GM21723 (cell line): ENCODE data around the gene HIVEP1.

Source experiments
- ATAC-seq: cut with Tn5 transposase; IDR thresholded peaks from one replicate; pipeline ENCODE4 v1.9.1; 2021; ENCODE audit warnings: mild to moderate bottlenecking, moderate library complexity; ENCODE audit not compliant: unreplicated experiment

HIVEP1 gene

DNA sequence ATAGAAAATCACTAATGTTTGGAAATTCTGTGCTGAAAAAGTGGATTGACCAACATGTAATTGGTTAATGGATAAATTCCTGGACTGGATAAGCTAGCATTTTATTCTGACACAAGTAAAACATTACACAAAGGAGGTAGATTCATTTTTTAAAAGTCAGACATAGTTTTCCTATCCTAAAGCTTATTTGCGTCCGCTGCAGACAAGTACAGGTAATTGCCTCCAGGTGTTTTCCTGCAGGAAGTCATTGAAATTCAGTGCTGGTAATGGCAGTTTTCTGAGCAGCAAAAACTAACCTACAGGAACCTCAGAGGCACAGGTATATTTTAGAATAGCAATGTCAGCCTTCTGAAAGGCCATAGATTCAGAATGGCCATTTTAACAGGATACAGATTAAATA, 20.0 kb upstream of the HIVEP1 start:
- no peak for ATAC-seq

DNA sequence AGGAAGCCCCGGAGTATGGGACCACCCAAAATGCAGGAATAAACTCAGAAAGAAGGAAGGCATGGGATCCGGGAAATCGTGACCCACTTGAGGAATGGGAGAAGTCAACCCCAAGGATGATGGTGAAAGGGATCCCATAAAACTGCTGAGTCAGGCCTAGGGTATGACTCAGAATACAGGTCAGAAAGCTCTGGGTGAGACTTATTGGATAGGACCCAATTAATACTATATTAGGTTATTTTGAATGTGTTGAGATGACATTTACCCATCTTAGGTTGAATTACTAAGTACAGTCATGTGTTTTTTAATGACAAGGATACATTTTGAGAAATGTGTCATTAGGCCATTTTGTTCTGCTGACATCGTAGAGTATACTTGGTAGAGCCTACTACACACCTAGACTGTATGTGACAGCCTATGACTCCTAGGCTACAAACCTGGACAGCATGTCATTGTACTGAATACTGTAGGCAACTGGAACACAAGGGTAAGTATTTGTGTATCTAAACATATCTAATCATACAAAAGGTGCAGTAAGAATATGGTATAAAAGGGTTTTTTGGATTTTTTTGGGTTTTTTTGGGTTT, 17.1 kb upstream of the HIVEP1 start:
- no peak for ATAC-seq

DNA sequence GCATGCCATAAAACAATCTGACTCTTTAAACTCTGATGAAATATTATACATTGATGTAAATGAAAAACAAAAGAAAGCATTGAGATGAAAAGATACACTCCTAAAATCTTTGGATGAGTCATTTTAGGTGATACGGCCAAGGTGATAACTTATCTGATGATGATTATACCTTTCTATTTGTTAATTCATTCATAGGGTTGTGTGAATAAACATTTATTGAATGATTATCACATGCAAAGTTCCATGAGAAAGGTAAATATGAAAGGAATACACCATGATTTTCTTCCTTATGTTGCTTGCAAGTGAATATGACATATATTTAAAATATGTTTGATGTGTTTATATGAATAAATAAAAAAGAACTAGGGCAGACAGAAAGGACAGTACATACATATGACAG, 15.4 kb upstream of the HIVEP1 start:
- ATAC-seq, result no peak

DNA sequence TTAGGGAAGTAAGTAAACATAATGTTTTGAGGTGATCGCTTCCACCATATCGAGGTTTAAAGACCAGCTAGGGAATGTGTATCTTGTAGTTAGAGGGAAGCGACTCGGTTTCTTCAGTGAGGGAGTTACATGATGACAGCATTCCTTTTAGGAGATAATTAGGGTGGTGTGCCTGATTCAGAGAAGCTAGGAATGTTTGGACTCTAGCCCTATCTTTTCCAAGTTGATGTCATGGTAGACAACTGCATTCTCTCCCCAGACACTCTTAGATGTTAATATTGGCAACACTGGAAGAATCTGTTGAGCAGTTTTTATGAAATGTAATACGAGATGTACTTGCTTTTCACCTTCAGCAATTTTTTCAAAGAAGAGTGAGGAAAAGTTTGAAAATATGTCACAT, 12.9 kb upstream of the HIVEP1 start:
- no peak for ATAC-seq

DNA sequence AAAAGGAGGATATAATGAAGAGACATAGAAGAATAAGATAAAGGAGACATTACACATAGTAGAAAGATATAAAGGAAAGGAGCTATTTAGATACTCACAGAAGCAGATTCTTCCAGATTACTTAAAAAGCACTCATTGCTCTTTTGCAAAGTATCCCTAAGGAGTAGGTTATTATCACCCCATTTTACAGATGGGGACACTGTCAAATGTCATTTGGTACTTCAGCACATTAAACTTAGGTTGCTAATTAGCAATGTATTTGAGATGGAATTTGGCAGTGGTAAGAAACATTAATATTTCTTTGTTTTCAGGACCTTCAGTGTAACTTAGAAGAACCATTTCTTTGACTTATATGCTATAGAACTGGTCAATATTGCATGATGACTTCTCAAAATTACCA, 11.9 kb upstream of the HIVEP1 start:
- no peak for ATAC-seq

DNA sequence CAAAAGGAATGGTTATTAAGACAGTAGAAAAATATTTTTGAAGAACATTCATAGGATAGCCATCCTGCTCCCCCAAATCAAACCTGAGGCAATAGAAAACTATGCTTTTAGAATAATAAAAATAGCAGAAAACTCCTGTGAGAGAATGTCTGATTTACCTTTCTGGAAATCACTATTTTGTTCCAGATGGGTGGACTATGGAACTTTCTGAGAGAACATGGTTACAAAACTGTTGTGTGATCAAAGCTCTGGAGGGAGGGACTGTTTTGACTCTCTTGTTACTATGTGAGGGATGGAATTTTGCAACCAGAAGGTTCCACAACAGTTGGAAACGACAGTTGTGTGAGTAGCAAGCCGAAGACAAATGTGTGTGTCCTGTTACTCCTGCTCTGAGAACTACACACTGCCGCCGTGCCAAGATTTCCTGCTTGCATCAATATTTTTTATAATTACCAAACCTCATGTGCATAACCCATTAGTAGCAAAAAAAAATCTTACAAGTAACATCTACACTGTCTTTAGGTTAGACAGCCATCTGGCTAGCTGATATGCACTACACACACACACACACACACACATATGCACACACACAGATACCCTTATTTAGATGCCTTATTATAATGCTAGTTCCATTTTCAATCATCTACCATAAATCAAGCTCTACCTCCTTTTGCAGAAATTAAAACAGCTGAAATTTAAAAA, 11.0 kb upstream of the HIVEP1 start:
- no peak for ATAC-seq

DNA sequence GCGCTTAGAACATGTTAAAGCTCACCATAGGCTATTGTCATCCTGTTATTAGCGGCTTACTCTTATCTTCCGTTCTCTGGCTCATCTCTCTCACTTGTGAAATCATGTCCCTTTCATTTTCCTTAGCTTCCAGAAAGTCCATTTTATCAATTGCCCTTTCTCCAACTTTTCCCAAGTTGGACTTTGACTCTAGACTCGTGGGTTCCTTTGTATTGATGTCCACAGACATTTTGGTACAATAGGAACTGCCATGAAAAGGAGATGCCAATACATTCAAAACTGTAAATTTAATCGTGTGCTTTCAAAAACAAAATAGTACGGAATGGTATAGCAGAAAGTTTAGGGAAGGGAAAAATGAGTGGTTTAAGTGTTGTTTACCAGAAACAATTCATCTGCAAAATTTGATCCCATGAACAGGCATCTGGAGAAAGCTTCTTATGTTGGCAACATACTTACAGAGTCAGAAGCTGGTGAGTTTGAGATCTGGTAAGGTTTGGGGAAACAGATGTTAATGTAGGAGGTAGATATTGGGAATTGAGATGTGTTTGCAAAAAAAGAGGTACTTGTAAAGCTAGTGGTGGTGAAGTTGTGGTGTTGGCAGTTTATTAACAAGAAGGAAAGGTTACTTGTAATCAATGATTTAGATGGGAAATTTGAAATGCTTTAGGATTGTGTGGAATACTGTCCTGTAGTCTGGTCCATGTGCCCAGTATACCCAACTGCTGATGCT, 10.2 kb upstream of the HIVEP1 start:
- no peak for ATAC-seq

DNA sequence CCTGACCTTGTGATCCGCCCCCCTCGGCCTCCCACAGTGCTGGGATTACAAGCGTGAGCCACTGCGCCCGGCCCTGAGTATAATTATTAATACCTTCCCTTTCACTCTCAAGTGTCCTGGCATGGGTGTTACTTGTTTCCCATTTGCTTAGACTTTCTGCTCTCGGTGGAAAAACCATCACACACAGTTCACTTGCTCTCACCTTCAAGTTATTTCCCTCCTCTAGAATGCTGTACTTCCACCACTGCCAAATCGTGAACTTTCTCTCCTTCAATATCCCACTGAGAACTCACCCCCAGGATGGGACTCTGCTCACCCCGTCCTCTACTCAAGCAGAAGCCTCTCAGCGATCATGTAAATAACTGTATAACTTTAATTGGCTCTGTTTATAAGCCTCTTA, 4.6 kb upstream of the HIVEP1 start:
- ATAC-seq, result no peak

DNA sequence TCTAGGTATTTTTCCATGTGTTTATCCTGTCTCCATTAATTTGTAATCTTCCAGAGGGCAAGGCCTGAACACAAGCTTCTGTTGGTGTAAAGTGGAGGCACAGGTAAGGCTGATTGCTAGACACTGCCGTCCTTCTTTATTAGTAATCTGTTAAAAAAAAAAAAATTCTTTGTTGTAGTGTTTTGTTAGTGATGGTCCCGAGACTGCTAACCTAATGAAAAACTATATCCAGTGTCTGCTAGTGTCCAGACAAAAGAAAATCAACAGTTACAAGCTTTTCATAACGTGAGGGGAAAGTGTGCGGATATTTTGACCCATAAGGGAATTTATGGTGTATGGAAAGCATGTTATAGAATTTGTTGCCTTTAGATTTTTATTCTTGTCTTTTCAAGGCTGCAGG, 4.2 kb upstream of the HIVEP1 start:
- ATAC-seq, result no peak

DNA sequence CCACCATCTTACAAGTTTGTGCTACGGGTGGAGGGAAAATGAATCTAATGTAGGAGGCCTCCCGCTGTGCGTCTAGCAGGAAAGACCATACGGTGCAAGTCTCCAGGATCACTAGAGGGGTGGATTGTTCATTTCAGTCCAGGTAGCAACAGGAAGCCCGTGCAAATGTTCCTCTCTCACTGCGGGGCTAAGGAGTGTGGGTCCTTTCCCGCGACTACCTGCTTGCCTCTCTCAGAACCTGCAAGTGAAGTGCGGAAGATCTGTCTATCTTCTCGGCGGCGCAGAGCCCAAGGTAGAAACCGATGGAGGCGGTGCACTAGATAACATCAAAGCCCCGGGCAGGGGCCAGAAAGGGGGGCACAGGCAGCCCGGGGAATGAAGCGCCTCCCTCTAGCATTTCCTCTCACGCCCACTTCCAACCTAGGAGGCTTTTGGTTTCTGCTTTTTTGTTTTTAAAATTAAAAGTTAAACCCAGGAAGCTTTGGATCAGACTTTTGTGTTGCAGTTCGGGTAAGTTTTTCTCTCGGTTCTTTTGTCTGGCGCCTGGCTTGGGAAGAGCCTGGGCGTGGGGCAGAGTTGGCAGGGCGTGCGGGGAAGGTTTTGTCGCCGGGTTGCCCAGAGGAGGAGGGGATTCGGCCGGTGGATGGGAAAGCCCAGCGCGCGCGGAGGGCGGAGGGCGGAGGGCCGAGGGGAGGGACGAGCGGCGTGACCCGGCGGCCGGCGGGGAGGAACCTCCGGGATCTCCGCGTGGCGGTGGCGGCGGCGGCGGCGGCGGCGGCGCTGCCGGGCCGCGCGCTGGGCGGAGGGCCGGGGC, 3.5 kb upstream of the HIVEP1 start:
- peak; percentile 40 for ATAC-seq

DNA sequence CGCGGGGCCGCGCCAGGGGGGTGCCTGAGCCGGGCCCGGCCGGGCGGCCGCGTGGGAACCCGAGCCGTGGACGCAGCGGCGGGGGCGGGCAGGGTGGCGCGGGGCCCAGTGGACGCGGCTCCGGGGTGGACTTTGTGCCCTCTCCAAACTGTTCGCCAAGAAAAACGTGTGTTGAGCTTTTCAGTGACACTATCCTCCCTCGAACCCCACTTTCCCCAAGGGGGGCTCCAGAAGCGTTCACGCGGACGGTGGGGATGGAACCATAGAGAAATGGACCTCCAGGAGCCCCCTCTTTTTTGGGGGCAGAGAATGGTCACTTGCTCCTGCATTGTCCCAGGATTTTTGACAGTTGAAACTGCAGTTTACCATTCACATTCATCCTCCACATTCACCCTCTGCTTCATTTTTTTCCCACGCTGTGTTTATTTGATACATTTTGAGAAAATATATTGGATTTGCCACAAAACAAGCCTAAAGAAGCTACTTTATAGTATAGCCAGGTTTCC, 2.9 kb upstream of the HIVEP1 start:
- ATAC-seq, result no peak

DNA sequence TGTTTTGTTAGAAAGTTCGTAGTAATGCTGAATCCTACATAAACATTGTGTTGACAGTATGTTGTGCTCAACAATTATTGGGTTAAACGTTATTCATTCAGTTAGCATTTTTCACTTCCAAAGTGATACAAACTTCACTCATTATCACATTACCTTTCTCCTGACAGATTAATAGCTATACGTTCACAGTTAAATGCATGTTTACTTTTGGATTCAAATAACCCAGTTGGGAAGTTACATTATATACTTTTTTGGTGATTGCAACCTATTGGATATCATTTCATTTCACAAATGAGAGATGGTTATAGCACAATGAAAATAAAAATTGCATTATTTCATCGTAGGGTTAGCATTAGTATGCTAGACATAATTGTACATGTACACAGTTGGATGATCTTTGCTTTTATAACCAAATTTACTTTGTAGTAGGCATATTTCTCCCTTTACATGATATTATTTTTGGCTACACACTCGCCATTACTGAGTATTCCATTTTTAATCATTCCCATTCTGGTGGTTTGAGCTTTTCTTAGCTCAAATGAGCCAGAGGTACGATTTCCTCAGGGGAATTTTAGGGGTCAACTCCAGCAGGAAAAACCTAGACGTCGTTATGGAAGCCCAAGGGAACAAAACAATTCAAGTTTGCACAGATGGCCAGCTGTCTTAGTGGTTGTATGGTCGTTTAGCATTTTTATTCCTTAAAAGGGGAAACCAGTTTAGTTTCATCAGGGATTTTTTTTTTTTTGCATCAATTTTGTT, 2.1 kb upstream of the HIVEP1 start:
- no peak for ATAC-seq

DNA sequence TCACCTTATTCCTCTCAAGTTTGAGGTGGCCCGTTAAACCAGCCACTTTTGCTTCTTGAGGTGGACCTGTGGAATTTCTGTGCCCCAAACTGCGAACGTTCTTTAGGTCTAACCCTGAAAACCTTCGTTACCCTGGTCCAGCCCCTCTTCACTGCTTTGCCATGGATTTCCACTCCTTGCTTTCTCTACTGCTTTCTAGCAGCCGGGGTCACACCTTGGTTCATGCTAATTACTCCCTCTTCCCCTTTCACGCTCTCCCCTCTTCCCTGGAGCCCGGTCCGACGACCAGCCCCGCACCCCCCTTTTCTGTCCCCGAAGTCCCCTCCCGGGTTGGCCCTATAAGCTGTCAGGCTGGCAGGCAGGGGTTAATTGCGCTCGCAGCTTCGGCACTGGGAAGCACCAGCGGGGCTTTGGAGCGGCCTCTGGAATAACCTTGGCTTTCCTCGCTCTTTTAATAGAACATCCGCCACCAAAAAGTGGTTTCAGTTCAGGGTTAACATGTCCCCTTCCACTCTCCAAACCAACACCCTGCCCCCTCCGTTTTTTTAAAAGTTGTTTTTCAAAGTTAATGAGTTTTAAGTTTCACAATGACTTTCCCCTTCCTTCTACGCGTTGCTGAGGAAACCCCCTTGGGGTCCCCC, 1.4 kb upstream of the HIVEP1 start:
- ATAC-seq, result peak; percentile 36

DNA sequence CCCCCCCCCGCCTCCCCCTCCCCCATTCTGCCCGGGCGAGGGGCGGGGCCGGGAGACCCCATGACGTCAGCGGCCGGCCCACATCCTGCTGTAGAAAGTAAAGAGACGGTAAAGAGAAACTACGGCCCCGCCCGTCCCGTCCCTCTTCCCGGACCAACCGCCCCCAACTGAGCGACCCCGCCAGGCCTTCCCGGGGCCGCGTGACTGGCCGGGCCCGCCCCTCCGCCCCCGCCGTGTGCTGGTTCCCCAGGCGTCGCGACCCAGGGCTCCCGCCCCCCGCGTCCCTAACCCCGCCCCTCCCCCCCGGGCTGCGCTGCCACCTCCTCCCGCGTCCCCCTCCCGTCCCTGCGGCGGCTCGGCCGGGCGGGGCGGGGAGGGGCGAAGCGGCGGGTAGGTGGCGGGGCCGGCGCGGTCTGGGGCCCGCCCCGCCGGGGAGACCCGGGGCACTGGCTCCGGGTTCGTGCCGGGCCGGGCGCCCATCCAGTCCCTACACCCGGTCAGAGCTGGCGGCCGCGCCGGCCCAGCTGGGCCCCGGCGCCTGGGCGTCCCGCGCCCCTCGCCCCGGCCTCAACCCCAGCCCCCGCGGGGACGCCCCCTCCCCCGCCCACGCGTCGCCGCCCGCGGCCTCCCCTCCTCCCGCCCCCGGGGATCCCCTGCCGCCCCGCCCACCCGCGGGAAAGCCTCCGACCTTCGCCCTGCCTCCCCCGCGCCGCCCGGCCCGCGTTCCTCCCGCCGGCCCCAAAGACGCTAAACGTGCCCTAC, 655 bp upstream of the HIVEP1 start:
- ATAC-seq, result peak; percentile 54

DNA sequence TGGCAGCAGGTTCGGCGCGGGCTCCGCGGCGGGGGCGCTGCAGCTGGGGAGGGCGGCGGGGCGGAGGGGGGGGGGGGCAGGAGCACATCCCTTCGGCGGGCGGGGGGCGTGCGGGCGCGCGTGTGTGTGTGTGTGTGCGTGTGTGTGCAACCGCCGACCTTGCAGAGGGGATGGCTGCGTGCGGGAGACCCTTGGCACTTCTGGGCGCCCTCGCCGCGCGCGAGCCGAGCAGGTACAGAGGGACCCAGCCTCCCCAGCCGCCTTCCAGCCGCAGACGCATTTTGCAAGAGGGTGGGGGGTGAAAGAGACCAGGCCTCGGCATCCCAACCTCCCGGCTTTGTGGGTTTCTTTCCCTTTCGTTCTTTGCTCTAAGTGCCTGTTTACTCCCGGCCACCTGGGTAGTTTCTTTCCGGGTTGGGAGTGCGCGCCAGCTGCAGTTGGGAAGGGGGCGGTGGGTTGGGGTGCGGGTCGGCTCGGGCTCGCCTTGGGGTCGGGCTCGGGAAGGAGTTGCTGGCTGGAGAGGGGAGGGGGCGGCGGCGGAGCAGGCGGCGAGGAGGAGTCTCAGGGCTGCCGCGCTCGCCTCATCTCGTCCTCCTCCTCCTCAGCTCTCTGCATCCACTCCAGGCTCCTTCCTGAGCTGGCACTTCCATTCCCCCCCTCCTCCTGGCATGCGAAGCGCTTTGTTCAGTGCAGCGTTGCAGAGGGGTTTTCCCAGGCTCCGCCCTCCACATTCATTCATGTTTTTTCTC, 620 bp downstream of the HIVEP1 start:
- ATAC-seq, result peak; percentile 14

DNA sequence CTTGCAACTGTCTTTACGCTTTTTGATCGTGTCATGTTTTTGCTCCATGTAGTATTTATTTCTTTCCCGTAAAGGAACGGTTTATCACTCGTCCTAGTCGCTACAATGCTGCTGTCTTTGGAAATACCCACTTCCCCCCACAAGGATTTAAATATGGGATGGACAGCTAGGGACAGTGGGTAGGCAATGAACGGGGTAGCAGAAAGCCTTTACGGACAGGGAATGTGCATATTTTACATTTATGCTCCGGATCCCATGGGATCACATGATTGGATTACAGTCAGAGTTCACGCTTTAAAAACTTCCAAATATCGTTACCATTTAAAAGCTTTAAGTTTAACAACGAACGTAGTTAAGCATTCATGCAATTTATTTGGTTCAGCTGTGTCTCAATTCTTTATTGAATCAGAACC, 1.2 kb downstream of the HIVEP1 start:
- ATAC-seq, result no peak

DNA sequence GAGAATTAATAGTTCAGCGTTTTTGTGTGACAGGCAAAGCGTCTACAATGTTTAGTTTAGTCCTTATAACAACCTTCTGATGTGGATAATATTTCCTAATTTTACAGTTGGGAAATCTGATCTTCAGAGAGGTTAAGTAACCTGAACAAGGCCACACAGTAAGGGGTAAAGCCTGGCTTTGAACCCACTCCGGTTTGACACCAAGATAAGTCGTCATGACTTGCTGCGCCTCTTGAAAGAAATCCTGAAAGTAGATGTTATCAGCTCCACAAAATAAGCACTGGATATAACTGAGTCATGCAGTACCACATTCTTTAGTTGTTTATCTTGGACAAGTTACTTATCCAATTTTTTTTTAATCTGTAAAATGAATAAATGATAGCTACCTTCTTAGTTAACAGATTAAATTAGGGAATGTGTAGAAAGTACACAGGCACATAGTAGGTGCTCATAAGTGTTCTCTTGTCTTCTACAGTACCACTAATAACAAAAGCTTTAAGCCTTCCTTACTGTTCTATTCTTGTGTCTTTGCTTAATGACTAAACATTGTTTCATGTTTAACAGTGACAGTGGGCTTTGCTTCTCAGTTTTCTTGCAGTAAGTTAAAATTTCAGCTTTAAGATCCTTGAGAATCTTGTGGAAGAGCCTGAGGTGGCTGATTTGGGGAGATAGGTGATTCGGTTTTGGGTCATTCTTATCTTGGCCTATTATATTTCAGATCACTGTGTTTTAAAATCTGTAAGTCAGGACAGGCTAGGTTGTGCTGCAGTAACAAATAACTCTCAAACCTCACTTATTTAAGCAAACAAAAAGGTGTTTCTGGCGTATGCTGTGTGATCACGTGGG, 2.1 kb downstream of the HIVEP1 start:
- no peak for ATAC-seq

DNA sequence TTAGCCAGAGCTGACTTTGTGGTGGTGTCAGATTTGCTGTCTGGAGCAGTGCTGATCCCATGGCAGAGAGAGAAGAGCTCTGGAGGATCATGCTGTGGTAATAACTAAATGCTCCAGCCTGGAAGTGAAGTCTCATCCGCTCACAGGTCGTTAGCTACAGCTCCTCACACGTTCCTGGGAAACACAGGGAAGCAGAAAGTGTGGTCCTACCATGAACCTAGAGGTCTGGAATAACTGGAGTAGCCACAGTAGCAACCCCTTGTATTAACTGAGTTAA, 2.7 kb downstream of the HIVEP1 start:
- ATAC-seq, result no peak
